PC-3 (cell line): ENCODE measurements around the gene LHX1.

Source experiments
- CTCF ChIP-seq: fragments of 300-600 bp; sonication (generic); conservative IDR thresholded peaks from 2 replicates; pipeline ENCODE4 v1.5.1; 2017; ENCODE audit warnings: antibody characterized with exemption, low read depth, mild to moderate bottlenecking, low read length
- EZH2 ChIP-seq: fragments of 300-600 bp; sonication (generic); IDR thresholded peaks from one replicate; pipeline ENCODE4 v1.6.1; 2017; ENCODE audit warnings: antibody characterized with exemption, mild to moderate bottlenecking, low read length; ENCODE audit not compliant: unreplicated experiment
- EZH2phosphoT487 ChIP-seq: fragments of 300-600 bp; sonication (generic); IDR thresholded peaks from 2 replicates; pipeline ENCODE4 v1.6.1; 2018; ENCODE audit warnings: mild to moderate bottlenecking, antibody characterized with exemption, low read length, borderline replicate concordance

GRCh38 chr17:36894925-36895324, 42.4 kb upstream of the LHX1 start:
- TF ChIP-seq CTCF: no peak
- no peak for TF ChIP-seq EZH2
- TF ChIP-seq EZH2phosphoT487: no peak
